GM23338 (cell line): ENCODE data around the gene QRICH2. TPM values are rescaled to one million over a fixed set of nuclear protein-coding genes. Genes with fewer than 3 reads are reported as not detected.

Experiments
- ATAC-seq: fragments of 200-7000 bp; cut with Tn5 transposase; 3 replicates; pipeline ENCODE4 v1.9.1; 2020
- DNase-seq: peaks from one replicate; pipeline ENCODE4 v3.0.0-alpha.2; 2015; ENCODE audit warnings: low spot score
- H2AFZ ChIP-seq: fragments of 200-600 bp; sonication (generic); 2 replicates; pipeline ENCODE4 v1.8.0; 2016; ENCODE audit warnings: antibody characterized with exemption, mild to moderate bottlenecking, moderate library complexity
- H3F3A ChIP-seq: fragments of 200-600 bp; sonication (generic); replicated peaks from 2 replicates; pipeline ENCODE4 v1.8.0; 2017; ENCODE audit warnings: antibody characterized with exemption, mixed run types, low read depth
- H3K27ac ChIP-seq: fragments of 200-600 bp; sonication (generic); 2 replicates; pipeline ENCODE4 v1.6.1; 2016; ENCODE audit warnings: low read depth
- H3K27me3 ChIP-seq: fragments of 200-600 bp; sonication (generic); 2 replicates; pipeline ENCODE4 v1.8.0; 2016; ENCODE audit warnings: mild to moderate bottlenecking, mixed run types, moderate library complexity; ENCODE audit not compliant: insufficient read depth
- H3K36me3 ChIP-seq: fragments of 200-600 bp; sonication (generic); 2 replicates; pipeline ENCODE4 v1.8.0; 2016; ENCODE audit warnings: mild to moderate bottlenecking; ENCODE audit not compliant: insufficient read depth
- H3K4me1 ChIP-seq: fragments of 200-600 bp; sonication (generic); 2 replicates; pipeline ENCODE4 v1.8.0; 2016; ENCODE audit warnings: mild to moderate bottlenecking, moderate library complexity; ENCODE audit not compliant: insufficient read depth
- H3K4me2 ChIP-seq: fragments of 200-600 bp; sonication (generic); 2 replicates; pipeline ENCODE4 v1.7.1; 2017; ENCODE audit warnings: mixed run types
- H3K4me3 ChIP-seq: fragments of 200-600 bp; sonication (generic); 2 replicates; pipeline ENCODE4 v1.6.1; 2016; ENCODE audit warnings: mixed run types
- H3K79me2 ChIP-seq: fragments of 200-600 bp; sonication (generic); replicated peaks from 2 replicates; pipeline ENCODE4 v1.8.0; 2017; ENCODE audit warnings: mild to moderate bottlenecking; ENCODE audit not compliant: insufficient read depth
- H3K9me2 ChIP-seq: fragments of 200-600 bp; sonication (generic); 2 replicates; pipeline ENCODE4 v1.8.0; 2017; ENCODE audit not compliant: insufficient read depth
- H4K20me1 ChIP-seq: fragments of 200-600 bp; sonication (generic); replicated peaks from 2 replicates; pipeline ENCODE4 v1.8.0; 2017; ENCODE audit warnings: mild to moderate bottlenecking; ENCODE audit not compliant: insufficient read depth
- H3K27ac Mint-ChIP-seq: 2 replicates; pipeline ENCODE4 v1.8.0; 2020; ENCODE audit warnings: inconsistent platforms, mild to moderate bottlenecking, moderate library complexity, mixed read lengths
- H3K27me3 Mint-ChIP-seq: 3 replicates; pipeline ENCODE4 v1.8.0; 2022; ENCODE audit warnings: low read depth, mild to moderate bottlenecking, moderate library complexity, mixed read lengths, inconsistent platforms; ENCODE audit not compliant: insufficient read depth, poor library complexity
- H3K36me3 Mint-ChIP-seq: 3 replicates; pipeline ENCODE4 v1.8.0; 2021; ENCODE audit warnings: low read depth, mild to moderate bottlenecking, inconsistent platforms, moderate library complexity, mixed read lengths
- H3K4me1 Mint-ChIP-seq: 3 replicates; pipeline ENCODE4 v1.8.0; 2020; ENCODE audit warnings: mild to moderate bottlenecking, inconsistent platforms, mixed read lengths
- H3K4me3 Mint-ChIP-seq: 3 replicates; pipeline ENCODE4 v1.8.0; 2021; ENCODE audit warnings: moderate library complexity, mild to moderate bottlenecking, inconsistent platforms, mixed read lengths
- H3K9me3 Mint-ChIP-seq: 3 replicates; pipeline ENCODE4 v1.8.0; 2020; ENCODE audit warnings: moderate library complexity, mild to moderate bottlenecking, inconsistent platforms, mixed read lengths
- CREB1 ChIP-seq: fragments of 250-450 bp; sonication (Bioruptor Pico); IDR thresholded peaks from 2 replicates; pipeline ENCODE4 v1.5.0; 2020; ENCODE audit warnings: low read depth, mild to moderate bottlenecking, moderate library complexity
- CTCF ChIP-seq, 2 experiments: fragments of 200-600 bp in 1 of 2; sonication (generic) in 1 of 2; conservative IDR thresholded peaks; 2 replicates each; pipeline versions ENCODE4 v1.5.1 to v1.6.1; 2016 to 2017; ENCODE audit warnings: antibody characterized with exemption in 2 of 2, low read depth in 2 of 2, mild to moderate bottlenecking in 2 of 2, moderate library complexity in 1 of 2
- ETS1 ChIP-seq: IDR thresholded peaks from 2 replicates; pipeline ENCODE4 v1.6.1; 2016; ENCODE audit warnings: antibody characterized with exemption
- EZH2 ChIP-seq: fragments of 200-600 bp; sonication (generic); IDR thresholded peaks from one replicate; pipeline ENCODE4 v1.8.0; 2017; ENCODE audit warnings: antibody characterized with exemption, mild to moderate bottlenecking, low read depth; ENCODE audit not compliant: unreplicated experiment
- EZH2phosphoT487 ChIP-seq: fragments of 200-600 bp; sonication (generic); IDR thresholded peaks from one replicate; pipeline ENCODE4 v1.8.1; 2018; ENCODE audit warnings: antibody characterized with exemption; ENCODE audit not compliant: unreplicated experiment
- JUNB ChIP-seq: IDR thresholded peaks from one replicate; pipeline ENCODE4 v1.6.1; 2016; ENCODE audit warnings: antibody characterized with exemption; ENCODE audit not compliant: unreplicated experiment
- NANOG ChIP-seq: IDR thresholded peaks from 2 replicates; pipeline ENCODE4 v1.6.1; 2016; ENCODE audit warnings: antibody characterized with exemption, borderline replicate concordance
- POLR2AphosphoS5 ChIP-seq: IDR thresholded peaks from 2 replicates; pipeline ENCODE4 v1.6.1; 2016; ENCODE audit warnings: antibody characterized with exemption, low read depth
- STAT1 ChIP-seq: IDR thresholded peaks from one replicate; pipeline ENCODE4 v1.6.1; 2016; ENCODE audit warnings: antibody characterized with exemption; ENCODE audit not compliant: unreplicated experiment
- ZNF114 ChIP-seq: fragments of 250-450 bp; sonication (Bioruptor Pico); IDR thresholded peaks from 2 replicates; pipeline ENCODE4 v1.5.0; 2020; ENCODE audit warnings: mild to moderate bottlenecking, moderate library complexity
- ZNF331 ChIP-seq: fragments of 250-450 bp; sonication (Bioruptor Pico); IDR thresholded peaks from 2 replicates; pipeline ENCODE4 v1.5.0; 2020; ENCODE audit warnings: low read depth, mild to moderate bottlenecking, moderate library complexity
- ZNF462 ChIP-seq: fragments of 250-450 bp; sonication (Bioruptor Pico); IDR thresholded peaks from 2 replicates; pipeline ENCODE4 v1.5.0; 2020; ENCODE audit warnings: mild to moderate bottlenecking, moderate library complexity
- long read RNA-seq: library from polyadenylated mRNA; unstranded; transcript quantifications from one replicate; pipeline ENCODE4 v2.0.0, GENCODE V29; 2020; ENCODE audit not compliant: unreplicated experiment
- polyA plus RNA-seq: library from polyadenylated mRNA; unstranded; fragments of >200 nt; fragmentation: Nextera tagmentation; extraction: Ambion mirVana; gene quantifications from 2 replicates; pipeline ENCODE4 v1.2.1, GENCODE V29; 2016
- total RNA-seq: library from RNA; depleted of rRNA; stranded (reverse); fragments of >200 nt; shearing (Covaris generic); gene quantifications from 2 replicates; pipeline ENCODE4 v1.2.3, GENCODE V29; 2014; rRNA removed
- TF ChIP-seq, protein P1 (sequence below): IDR thresholded peaks from one replicate; pipeline ENCODE4 v1.6.1; 2018; ENCODE audit warnings: antibody characterized with exemption; ENCODE audit not compliant: unreplicated experiment

QRICH2 gene
- total RNA-seq, result 3.7 and 4.0 TPM in 2 replicates
- polyA plus RNA-seq, result 1.1 and 2.2 TPM in 2 replicates
- long read RNA-seq, result 0 reads

GRCh38 chr17:76307966-76308338 lies at the start of gene QRICH2:
Gene QRICH2, minus strand, starts transcription at chr17:76308276. Its CDS starts 278 bp downstream, at chr17:76307998.
- no peak within 1 kb of the TSS for H3K27ac ChIP-seq
- H3K4me3 ChIP-seq, result no peak within 1 kb of the TSS
- no peaks in the 10 kb centered on the region for H3K9me3 Mint-ChIP-seq
- peak; percentile 45 for ATAC-seq
- no peaks in the 10 kb centered on the region; the same call in 1 of the 2 replicates for H4K20me1 ChIP-seq
- peaks cover 8% of the 10 kb centered on the region; the same call in 1 of the 3 replicates for H3K36me3 Mint-ChIP-seq
- 0 out of 2 replicates have a peak, but pooled peaks cover 6% of the 10 kb centered on the region for H3K36me3 ChIP-seq
- no peak for TF ChIP-seq POLR2AphosphoS5
- TF ChIP-seq ZNF462 (CRISPR knock-in tag), result no peak
- no peak for TF ChIP-seq CTCF (conservative IDR thresholded peaks at IDR 0.05; ENCODE audit: low read depth in 2 of 2)
- no peak for TF ChIP-seq EZH2
- no peak for TF ChIP-seq EZH2phosphoT487
- TF ChIP-seq ZNF331 (CRISPR knock-in tag), result no peak
- TF ChIP-seq, protein P1, sequence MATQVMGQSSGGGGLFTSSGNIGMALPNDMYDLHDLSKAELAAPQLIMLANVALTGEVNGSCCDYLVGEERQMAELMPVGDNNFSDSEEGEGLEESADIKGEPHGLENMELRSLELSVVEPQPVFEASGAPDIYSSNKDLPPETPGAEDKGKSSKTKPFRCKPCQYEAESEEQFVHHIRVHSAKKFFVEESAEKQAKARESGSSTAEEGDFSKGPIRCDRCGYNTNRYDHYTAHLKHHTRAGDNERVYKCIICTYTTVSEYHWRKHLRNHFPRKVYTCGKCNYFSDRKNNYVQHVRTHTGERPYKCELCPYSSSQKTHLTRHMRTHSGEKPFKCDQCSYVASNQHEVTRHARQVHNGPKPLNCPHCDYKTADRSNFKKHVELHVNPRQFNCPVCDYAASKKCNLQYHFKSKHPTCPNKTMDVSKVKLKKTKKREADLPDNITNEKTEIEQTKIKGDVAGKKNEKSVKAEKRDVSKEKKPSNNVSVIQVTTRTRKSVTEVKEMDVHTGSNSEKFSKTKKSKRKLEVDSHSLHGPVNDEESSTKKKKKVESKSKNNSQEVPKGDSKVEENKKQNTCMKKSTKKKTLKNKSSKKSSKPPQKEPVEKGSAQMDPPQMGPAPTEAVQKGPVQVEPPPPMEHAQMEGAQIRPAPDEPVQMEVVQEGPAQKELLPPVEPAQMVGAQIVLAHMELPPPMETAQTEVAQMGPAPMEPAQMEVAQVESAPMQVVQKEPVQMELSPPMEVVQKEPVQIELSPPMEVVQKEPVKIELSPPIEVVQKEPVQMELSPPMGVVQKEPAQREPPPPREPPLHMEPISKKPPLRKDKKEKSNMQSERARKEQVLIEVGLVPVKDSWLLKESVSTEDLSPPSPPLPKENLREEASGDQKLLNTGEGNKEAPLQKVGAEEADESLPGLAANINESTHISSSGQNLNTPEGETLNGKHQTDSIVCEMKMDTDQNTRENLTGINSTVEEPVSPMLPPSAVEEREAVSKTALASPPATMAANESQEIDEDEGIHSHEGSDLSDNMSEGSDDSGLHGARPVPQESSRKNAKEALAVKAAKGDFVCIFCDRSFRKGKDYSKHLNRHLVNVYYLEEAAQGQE, result no peak
- no peak for TF ChIP-seq ETS1
- TF ChIP-seq JUNB, result no peak
- no peak for TF ChIP-seq STAT1
- no peak for TF ChIP-seq ZNF114 (CRISPR knock-in tag)
- no peak for TF ChIP-seq CREB1 (CRISPR knock-in tag)
- TF ChIP-seq NANOG, result no peak
- DNase-seq, result peak; percentile 26
- no peaks in the 10 kb centered on the region for H3K4me1 Mint-ChIP-seq
- H3K27me3 ChIP-seq, result no peaks in the 10 kb centered on the region
- H3K27me3 Mint-ChIP-seq, result peaks cover 3% of the 10 kb centered on the region
- no peaks in the 10 kb centered on the region for H3K4me1 ChIP-seq
- H3K4me2 ChIP-seq, result no peak within 1 kb of the TSS
- no peaks in the 10 kb centered on the region for H3K79me2 ChIP-seq
- H2AFZ ChIP-seq, result no peak within 1 kb of the TSS
- no peak within 1 kb of the TSS for H3K27ac Mint-ChIP-seq
- 0 out of 2 replicates have a peak, but pooled peaks cover 6% of the 10 kb centered on the region for H3F3A ChIP-seq
- no peaks in the 10 kb centered on the region for H3K9me2 ChIP-seq
- H3K4me3 Mint-ChIP-seq, result no peak within 1 kb of the TSS
